Measurements from ENCODE around the gene SLC35A5.
"Not testable (repeated sequence)": the region's sequence is repeated elsewhere in the genome, so short reads cannot be mapped to it uniquely, and the experiment has no call there.

Gene SLC35A5, protein sequence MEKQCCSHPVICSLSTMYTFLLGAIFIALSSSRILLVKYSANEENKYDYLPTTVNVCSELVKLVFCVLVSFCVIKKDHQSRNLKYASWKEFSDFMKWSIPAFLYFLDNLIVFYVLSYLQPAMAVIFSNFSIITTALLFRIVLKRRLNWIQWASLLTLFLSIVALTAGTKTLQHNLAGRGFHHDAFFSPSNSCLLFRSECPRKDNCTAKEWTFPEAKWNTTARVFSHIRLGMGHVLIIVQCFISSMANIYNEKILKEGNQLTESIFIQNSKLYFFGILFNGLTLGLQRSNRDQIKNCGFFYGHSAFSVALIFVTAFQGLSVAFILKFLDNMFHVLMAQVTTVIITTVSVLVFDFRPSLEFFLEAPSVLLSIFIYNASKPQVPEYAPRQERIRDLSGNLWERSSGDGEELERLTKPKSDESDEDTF

DNA sequence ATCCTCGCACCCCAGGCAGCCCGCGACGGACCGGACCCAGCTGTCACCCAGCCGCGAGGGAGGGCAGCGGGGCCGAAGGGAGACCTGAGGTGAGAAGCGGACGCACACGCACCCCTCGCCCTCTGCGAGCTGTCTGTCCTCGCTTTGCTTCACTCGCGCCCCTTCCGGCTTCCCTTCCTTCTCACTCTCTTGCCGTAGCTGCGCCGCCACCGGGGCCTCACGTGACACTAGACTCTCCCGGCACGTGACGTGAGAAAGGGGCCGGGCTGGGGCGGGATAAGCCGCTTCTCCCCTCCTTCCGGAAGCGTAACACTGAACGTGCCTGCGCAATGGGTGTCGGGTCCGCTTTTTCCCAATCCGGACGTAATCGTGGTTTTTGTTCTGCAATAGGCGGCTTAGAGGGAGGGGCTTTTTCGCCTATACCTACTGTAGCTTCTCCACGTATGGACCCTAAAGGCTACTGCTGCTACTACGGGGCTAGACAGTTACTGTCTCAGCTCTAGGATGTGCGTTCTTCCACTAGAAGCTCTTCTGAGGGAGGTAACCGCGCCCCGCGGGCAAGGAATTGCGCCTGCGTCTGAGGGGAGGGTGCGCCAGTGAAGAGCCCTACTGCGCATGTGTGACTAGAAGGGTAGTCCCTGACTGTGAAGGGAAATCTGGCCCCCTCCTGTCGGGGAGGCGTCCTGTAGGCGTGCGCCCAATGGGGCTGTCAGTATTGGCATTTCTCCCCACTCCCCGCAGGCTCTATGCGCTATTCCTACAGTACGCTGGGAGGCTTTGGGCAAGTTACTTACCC is at the start of gene SLC35A5, which contains the start of gene ATG3:
TSS of gene SLC35A5 (plus strand) at position 312 of the 796 bp plus-strand sequence. CDS start 1,359 bp downstream, outside the sequence.
TSS of gene ATG3 (minus strand) at position 229 of the 796 bp plus-strand sequence. CDS start 434 bp downstream, outside the sequence.
- FAIRE-seq (peak; percentile 96), DNase-seq (ENCODE audit: low spot score) (peak; percentile 98)

DNA sequence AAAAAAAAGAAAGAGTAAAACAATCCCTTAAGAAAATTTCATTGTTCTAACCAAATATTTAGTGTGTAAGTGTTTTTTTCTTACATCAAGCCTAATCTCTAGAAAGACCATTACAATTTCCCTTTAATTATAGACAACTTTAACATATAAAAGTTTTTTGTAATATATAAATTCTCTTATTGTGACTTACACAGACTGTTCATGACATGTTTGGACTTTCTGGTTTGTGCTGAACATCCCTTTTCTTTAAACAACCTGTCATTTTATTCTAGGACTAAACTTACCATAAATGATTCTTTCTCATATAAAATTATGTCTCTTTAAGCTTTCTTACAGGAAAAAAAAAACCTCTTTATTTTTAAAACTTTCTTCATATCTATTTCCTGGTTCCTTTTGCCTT is 49.5 kb upstream of the SLC35A5 start:
- DNase-seq (ENCODE audit: low spot score): no peak
- no peak for FAIRE-seq

DNA sequence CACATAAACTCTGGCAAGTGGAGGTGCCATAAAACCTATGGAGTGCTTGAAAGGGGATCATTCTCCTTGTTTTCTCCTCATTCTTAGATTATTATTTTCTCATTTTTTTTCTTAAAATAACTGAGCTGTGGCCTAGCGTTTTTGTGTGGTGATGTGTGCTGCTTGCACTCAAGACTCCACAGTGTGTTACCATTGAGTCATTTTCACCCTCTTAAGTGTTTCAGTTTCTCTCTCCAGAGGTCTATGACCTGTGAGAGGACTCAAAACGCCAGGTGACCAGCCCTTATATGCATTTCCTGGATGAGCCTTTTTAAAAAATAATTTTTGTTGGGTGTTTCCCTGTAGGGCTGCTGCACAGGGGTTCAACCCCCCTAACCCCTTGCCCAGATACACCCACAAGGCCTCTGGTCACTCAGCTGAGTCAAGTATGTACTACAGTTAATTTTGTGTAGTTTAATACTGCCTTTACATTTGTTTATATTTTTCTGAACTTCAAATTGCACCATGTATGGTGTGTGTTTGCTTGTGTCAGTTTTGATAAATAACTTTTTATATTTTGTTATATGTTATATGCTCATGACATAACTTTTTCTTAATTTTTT is 47.2 kb upstream of the SLC35A5 start:
- DNase-seq (ENCODE audit: low spot score): no peak

DNA sequence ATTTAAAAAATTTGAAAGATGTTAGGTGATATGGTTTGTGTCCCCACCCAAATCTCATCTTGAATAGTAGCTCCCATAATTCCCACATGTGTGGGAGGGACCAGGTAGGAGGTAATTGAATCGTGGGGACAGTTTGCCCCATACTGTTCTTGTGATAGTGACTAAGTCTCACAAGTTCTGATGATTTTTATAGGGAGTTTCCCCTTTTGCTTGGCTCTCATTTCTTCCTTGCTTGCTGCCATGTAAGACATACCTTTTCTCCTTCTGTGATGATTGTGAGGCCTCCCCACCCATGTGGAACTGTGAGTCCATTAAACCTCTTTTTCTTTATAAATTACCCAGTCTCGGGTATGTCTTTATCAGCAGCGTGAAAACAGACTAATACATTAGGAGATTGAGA is 42.9 kb upstream of the SLC35A5 start:
- not testable (repeated sequence) for DNase-seq (ENCODE audit: low spot score); FAIRE-seq

More for the DNA sequence above, 47.2 kb upstream of the SLC35A5 start:
- no peak for FAIRE-seq

DNA sequence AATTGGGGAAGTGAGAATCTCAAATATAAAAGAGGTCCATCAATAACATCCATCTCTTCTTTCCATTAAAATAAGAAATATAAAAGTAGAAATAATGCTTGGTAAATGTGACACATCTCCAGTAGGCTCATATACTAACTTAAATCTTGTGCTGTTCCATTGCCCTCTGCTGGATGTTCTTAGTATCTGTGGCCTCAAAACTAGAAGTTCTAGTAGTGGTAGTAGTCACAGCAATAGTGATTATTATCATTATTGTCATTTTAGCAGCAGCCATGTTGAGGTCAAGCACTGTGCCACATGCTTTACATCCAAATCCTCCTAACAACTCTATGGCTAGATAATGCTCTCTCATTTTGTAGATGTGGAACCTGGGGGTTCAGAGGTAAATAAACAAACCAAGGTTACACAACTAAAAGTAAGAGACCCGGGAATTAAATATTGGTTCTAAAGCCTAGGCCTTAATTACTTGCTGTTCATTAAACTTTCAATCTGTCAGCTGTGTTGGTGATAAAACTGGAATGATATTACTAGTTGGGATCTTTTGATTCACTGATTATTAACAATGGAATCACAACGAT is 42.3 kb upstream of the SLC35A5 start:
- FAIRE-seq (no peak), DNase-seq (ENCODE audit: low spot score) (peak; percentile 56)

DNA sequence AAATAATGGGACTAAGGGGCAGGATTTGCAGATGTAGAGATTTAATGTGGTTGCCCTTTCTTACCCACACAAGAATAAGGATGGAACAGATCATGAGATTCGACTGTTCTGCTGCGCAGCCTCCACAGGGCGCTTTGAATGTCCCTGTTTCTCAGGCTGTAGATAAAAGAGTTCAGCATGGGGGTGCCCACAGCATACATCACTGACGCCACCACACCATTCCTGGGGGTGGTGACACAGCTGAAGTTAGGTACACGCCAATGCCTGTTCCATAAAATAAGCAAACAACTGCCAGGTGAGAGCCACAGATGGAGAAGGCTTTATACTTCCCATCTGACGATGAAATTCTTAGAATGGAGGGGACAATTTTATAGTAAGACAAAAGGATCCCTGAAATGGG is 37.7 kb upstream of the SLC35A5 start:
- DNase-seq (ENCODE audit: low spot score); FAIRE-seq: not testable (repeated sequence)

DNA sequence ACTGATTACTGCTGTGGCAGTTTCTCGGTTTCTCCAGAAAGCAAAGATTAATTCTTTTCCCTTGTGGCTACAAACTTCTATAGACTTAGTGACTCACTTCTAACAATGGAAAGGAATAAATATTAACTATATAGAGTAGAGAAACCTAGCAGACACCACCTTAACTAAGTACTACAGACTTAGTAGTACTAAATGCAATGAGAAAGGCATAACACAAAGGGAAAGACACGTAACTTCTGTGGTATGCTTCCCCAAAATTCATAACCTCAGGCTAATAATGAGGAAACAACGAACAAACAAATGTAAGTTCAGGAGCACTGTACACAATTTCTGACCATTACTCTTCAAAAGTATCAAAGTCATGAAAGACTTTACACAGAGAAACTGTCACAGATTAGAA is 31.3 kb upstream of the SLC35A5 start:
- no peak for FAIRE-seq
- DNase-seq (ENCODE audit: low spot score): no peak

DNA sequence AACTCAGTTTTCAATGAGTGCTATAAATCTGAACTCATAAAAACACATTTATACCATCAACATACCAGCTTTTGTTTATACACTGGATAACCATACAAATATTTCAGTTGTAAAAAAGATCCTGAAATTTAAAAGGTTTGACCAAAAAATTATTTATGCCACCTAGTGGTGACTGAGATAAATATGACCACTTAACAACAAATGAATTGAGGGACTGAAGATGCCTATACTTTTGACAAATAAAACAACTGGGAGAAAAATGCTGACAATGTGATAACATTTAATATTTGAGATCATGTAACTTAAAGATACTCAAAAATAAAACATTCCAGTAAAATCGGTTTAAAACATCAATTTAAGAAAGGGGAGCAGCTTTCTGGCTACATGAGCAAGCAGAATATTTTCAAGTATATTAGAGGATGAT is 30.5 kb upstream of the SLC35A5 start:
- no peak for FAIRE-seq
- DNase-seq (ENCODE audit: low spot score): peak; percentile 17

DNA sequence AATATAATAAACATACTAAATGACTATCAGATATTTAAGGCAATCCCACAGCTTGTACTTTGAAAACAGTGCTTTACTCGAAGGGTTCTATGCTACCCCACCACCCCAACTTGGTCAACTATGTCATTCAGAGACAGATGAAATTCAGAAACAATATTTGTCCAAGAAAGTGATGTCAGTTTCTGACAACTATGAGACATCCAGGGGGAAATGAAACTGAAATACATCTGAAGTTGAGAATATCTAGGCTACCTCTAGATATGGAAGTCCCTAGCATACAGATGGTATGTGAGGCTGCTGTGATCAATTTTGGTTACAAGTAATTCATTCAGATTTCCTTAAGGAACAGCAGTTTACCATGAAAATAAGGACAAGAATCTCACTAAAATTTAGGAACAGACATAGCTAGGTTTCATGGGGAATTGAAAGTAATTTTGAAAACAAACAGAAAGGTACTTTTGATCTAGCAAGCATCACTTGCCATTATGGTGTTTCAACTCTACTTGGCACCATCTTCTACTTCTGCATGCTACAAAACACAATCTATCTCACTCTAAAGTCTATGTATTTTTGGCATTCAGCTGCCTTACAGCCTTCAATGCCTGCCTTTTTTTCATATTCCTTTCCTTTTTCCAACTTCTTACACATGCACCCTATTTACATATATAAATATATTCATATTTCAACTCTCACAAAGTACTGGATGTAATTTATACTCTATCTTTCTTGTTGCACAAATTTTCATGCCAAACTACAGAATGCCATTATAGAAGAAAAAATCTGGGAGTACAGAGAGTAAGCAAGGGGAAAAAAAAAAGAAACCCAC is 21.8 kb upstream of the SLC35A5 start:
- DNase-seq (ENCODE audit: low spot score) (no peak), FAIRE-seq (no peak)

DNA sequence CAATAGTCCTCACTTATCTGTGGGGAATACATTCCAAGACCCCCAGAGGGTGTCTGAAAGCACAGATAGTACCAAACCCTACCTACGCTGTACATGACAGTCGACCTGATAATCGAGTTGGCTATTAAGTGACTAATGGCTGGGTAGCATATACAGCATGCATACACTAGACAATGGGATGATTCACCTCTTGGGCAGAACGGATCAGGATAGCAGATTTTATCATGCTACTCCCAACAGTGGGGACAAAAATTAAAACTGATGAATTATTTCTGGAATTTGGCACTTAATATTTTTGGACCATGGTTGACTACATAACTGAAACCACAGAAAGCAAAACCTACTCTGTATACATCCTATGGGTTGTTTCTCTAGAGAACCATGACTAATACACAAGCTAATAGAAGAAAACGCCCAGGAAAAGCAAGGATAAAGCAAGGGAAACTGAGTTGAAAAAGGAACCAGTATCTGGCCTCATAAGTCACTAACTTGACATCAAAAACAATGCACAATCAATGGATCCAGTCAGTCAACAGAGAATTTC is 15.6 kb upstream of the SLC35A5 start:
- no peak for FAIRE-seq
- no peak for DNase-seq (ENCODE audit: low spot score)

DNA sequence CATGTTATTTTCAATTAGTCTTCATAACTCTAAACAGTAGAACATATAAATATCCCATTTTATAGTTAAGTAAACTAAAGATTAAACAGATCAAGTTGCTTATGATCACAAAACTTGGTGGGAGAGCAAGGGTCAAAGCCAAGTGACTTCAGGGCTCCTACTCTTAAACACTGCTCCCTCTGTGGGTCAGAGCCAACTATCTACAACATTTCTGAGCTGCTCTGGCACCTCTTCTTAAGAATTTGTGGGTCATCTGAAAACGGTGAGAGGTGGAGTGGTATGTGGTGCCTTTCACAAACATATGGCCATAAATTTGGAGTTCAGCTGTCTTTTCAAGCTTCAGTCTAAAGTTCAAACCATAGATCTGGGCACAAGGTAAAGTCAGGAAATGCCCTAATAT is 11.0 kb upstream of the SLC35A5 start:
- DNase-seq (ENCODE audit: low spot score): no peak
- FAIRE-seq: no peak

DNA sequence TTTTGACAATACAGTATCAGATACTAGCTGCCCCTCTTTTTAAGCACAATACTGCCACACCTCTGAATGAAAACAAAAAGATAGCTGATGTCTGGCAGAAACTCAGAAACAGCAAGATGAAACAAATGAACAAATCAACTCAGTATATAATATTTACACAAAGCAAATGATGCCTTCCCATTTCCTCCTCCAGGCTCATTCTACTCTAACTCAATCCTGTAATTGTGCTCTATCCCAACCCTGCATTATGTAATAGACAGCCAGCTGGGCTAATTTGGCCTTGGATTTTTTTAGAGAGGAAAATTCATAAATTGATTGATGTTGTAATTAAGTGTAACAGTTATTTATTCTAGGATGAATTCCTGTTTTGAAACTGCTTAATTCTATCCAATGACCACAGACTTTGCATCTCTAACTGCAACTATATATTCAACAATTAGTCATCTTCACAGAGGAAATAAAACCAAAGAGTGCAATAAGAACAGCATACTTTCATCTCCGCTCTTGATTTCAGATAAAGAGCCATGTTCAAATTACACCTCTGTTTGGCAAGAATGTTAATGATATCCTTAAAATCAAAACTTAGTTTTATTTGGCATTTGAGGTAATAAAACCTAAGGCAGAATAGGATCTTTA is 6.2 kb upstream of the SLC35A5 start:
- DNase-seq (ENCODE audit: low spot score) (no peak), FAIRE-seq (no peak)

DNA sequence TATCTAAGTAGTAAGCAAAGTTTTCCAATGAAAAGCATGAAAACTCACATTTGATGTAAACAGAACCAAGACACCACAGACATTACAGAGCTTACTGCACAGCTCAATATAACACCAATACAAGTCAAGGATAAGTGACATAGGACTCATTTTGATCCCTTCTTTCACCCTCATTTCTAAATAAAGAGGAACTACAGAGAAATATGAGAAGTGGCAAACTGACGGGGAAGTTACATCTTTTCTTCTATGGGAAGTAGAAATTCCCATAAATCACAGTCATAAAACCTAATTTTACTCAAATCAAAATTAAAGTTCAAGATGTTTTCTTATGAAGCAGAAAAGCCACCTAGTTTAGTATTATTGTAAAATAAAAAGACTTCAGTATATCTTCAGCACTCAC is 3.9 kb upstream of the SLC35A5 start:
- FAIRE-seq: no peak
- DNase-seq (ENCODE audit: low spot score): no peak

DNA sequence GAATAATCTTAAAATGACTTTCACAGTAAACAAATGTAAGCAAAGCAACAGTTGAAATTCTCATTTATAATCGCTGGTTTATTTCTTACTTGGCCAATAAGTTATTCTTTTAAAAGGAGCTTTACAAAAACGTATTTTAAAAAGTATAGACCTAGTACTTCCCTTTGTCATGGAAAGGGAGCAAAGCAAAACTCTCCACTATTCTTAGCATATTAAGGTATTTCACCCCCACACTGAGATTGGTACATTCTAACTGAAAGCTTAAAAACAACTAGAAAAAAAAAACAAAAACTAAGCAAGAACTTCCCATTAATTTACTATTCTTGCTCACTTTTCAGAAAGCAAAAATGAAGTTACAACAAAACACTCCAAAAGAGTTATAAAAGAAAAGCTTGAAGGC is 1.5 kb upstream of the SLC35A5 start:
- DNase-seq (ENCODE audit: low spot score): no peak
- FAIRE-seq: no peak

DNA sequence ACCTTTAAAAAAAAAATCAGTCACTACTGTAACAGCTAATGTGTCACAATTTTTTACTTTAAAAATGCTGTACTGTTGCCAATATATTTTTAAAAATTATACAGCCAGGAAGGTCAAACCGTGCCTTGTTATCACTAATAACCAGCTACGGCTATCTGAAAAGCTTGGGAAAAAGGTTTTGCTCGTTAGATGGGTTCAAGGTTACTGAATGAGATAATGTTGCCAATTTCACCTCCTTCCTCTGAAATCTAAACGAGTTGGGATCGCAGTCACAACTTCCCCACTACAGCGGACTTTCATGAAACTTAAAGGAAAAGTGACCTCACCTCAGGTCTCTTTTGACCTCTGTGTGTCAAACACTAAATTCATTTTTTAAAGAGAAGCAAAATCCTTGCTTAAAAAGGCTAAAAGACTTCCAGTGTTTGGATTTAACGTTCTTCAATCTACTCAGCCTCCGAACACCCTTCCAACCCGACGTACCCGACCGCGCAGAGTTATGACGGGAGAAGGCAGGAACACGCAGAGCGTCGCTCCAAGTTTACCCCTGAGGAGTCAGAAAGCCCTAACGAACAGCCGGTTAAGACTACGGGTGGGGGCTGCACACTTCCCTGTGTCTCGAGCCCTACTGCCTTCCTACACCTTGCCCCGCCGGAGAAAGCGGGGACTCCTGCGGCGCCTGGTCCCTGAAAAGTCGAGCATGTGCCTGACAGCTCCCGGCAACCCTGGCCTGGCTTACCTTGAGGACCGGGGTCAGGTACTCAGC is 943 bp upstream of the SLC35A5 start:
- peak; percentile 56 for FAIRE-seq
- peak; percentile 78 for DNase-seq (ENCODE audit: low spot score)

DNA sequence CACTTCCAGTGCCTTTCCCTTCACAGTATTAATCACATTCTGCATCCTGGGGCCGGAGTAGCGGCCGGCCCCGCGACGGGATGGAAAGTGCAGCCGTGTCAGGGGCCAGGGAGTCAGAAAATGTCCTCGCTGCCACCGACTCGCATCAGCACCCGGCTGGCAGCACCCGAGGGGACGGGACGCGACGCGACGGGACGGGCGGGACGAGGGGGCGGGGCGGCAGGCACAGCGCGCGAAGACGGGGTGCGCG is 436 bp upstream of the SLC35A5 start:
- DNase-seq (ENCODE audit: low spot score) (peak; percentile 74), FAIRE-seq (no peak)

DNA sequence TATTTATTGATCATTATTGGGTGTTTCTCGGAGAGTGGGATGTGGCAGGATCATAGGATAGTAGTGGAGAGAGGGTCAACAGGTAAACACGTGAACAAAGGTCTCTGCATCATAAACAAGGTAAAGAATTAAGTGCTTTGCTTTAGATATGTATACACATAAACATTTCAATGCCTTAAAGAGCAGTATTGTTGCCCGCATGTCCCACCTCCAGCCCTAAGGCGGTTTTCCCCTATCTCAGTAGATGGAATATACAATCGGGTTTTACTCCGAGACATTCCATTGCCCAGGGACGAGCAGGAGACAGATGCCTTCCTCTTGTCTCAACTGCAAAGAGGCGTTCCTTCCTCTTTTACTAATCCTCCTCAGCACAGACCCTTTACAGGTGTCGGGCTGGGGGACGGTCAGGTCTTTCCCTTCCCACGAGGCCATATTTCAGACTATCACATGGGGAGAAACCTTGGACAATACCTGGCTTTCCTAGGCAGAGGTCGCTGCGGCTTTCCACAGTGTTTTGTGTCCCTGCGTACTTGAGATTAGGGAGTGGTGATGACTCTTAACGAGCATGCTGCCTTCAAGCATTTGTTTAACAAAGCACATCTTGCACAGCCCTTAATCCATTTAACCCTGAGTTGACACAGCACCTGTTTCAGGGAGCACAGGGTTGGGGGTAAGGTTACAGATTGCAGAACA is 2.5 kb downstream of the SLC35A5 start:
- not testable (repeated sequence) for FAIRE-seq; DNase-seq (ENCODE audit: low spot score)

DNA sequence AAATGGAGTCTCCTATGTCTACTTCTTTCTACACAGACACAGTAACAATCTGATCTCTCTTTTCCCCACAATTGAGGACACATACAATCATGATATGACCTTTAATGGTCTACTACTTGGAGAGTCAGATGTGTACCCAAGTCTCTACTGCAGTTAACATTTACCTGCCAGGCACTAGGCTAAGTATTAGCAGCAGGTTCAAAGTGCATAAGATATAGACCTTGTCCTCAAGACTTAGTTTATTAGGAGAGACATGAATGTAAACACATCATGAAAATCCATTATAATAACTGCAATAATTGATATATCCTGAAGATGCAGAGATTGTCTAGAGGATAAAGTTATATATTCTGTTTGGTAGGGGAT is 3.1 kb downstream of the SLC35A5 start:
- FAIRE-seq: no peak

DNA sequence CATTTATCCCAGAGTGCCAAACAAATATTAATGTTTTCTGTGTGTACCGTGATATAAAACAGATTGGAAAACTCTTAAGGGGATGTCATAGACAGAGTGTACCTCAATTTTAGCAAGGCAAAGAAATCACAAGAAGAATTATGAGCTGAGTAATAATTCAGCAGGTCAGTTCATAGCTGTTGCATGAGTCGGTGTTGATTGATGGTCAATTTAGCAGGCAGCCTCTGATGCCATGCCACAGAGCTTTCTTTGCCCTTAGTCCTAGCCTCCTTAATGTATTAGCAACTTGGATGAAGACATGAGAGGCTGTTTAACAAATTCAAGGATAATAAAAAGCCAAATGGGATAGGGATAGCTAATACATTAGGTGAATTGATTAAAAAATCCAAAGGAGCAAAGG is 6.8 kb downstream of the SLC35A5 start:
- FAIRE-seq (no peak), DNase-seq (ENCODE audit: low spot score) (no peak)

More for the DNA sequence above, 3.1 kb downstream of the SLC35A5 start:
- no peak for DNase-seq (ENCODE audit: low spot score)

Measured in urothelium cell line (cell line).